Measurements from ENCODE around the gene PSAP.
"Not testable (repeated sequence)": the region's sequence is repeated elsewhere in the genome, so short reads cannot be mapped to it uniquely, and the experiment has no call there.

- not testable (repeated sequence) for TF ChIP-seq EZH2 (IDR thresholded peaks at IDR 0.05; ENCODE audit: borderline replicate concordance, low read depth, low read length, poor library complexity, severe bottlenecking); CTCF (conservative IDR thresholded peaks at IDR 0.05; ENCODE audit: low read depth, low read length)
Measured at GRCh38 chr10:71898346-71898745, 47.3 kb upstream of the PSAP start.
